H7 (cell line): ENCODE measurements around the gene TMEM119. TPM values are rescaled to one million over a fixed set of nuclear protein-coding genes. Genes with fewer than 3 reads are reported as not detected.
A peak's percentile ranks its signal among the peaks of the same experiment; 100 is the strongest.
"Not testable (repeated sequence)": the region's sequence is repeated elsewhere in the genome, so short reads cannot be mapped to it uniquely, and the experiment has no call there.

Source experiments
- DNase-seq: peaks from one replicate; pipeline ENCODE4 v3.0.0; 2012
- H3K27me3 ChIP-seq: 2 replicates; pipeline ENCODE4 v1.6.0; 2011; ENCODE audit warnings: mild to moderate bottlenecking, low read length; ENCODE audit not compliant: control insufficient read depth, insufficient read depth
- H3K36me3 ChIP-seq: replicated peaks from 2 replicates; pipeline ENCODE4 v1.5.1; 2011; ENCODE audit warnings: low read length; ENCODE audit not compliant: control insufficient read depth, insufficient read depth
- H3K4me3 ChIP-seq: 2 replicates; pipeline ENCODE4 v1.5.1; 2011; ENCODE audit warnings: low read depth, mild to moderate bottlenecking, control low read depth, low read length, moderate library complexity; ENCODE audit not compliant: insufficient read depth
- total RNA-seq: library from RNA; depleted of rRNA; stranded (reverse); fragments of >200 nt; shearing (Covaris generic); gene quantifications from 2 replicates; pipeline ENCODE4 v1.2.3, GENCODE V29; 2014

Gene TMEM119
- total RNA-seq, 1 experiment from 2014 or later = 0.24 TPM

DNA sequence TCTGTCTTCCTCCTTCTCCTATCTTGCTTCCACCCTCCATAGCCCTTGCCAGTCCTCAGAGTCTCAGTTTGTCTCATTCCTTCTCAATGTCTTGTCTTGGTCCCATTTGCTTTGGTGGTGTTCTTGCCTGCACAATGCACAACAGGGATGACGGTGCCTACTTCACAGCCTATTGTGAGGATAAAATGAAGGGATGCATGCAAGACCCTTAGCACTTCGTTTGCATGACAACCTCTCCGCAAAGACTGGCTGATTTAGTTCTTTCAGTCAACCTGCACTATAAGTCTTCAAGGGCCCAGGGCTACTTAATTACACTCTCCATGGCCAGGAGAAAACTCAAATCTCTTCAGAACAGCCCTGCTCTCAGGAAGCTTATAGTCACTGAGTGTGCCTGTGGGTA is 27.3 kb upstream of the TMEM119 start:
- Histone ChIP-seq H3K27me3 (no peaks in the 10 kb centered on the region), H3K4me3 (no peak overlapping the region), H3K36me3 (no peaks in the 10 kb centered on the region; the same call in 1 of the 2 replicates)
- DNase-seq = no peak

DNA sequence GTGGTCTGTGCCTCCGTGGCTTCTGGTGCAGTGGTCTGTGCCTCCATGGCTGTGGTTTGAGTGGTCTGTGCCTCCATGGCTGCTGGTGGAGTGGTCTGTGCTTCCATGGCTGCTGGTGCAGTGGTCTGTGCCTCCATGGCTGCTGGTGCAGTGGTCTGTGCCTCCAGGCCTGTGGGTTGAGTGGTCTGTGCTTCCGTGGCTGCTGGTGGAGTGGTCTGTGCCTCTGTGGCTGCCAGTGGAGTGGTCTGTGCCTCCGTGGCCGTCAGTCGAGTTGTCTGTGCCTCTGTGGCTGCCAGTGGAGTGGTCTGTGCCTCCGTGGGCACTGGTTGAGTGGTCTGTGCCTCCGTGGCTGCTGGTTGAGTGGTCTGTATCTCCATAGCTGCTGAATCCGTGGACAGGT is 25.7 kb upstream of the TMEM119 start:
- H3K36me3 ChIP-seq = no peaks in the 10 kb centered on the region; the same call in 1 of the 2 replicates
- DNase-seq = no peak
- H3K27me3 ChIP-seq = no peaks in the 10 kb centered on the region
- no peak overlapping the region for H3K4me3 ChIP-seq

DNA sequence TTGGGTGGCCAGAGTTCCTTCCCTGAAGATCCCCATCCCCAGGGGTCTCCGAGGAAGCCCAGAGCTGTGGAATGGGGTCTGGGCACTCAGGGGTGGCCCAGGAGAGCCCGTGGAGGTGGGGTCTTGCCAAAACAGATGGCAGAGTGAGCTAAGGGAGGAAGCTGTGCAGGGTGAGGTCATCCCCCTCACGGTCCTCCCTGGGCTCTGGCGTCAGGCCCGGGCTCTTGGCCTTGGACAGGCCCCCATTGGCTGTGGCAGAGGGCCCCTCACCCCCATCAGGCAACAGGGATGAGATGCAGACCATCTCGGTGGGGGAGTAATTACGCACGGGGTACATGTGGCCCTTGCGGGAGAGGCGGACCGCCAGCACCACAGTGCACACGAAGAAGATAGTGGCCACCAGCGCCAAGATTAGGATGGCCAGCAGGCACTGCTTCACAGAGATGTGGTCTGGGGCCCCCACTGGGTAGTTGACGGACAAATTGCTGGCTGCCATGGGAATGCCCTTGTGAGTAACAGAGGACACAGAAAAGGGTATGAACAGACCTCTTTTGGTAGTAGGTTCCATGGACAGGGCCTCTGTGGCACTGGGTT is 25.1 kb upstream of the TMEM119 start:
- DNase-seq = no peak
- no peak overlapping the region for H3K4me3 ChIP-seq
- no peaks in the 10 kb centered on the region for H3K27me3 ChIP-seq
- H3K36me3 ChIP-seq = no peaks in the 10 kb centered on the region; the same call in 1 of the 2 replicates

DNA sequence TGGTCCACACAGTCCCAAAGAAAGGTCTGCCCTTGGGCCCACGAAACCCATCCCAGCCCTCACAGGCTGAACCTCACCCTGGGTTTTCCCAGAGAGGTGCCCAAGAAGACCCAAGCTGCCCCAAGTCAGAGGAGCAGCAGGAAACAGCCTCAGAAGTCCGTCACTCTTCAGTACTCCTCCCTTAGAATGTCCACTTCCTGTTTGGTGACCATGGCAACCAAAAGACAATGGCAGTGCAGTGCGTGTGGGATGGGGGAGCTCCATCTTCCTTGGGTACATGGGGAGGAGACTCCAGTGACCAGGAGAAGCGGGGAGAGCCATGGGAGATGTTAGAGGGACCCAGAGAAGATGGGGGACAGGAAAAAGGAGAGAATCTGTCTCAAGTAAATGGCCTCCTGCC is 24.5 kb upstream of the TMEM119 start:
- H3K36me3 ChIP-seq = no peaks in the 10 kb centered on the region; the same call in 1 of the 2 replicates
- H3K27me3 ChIP-seq = no peaks in the 10 kb centered on the region
- H3K4me3 ChIP-seq = no peak overlapping the region
- DNase-seq = peak; percentile 65

DNA sequence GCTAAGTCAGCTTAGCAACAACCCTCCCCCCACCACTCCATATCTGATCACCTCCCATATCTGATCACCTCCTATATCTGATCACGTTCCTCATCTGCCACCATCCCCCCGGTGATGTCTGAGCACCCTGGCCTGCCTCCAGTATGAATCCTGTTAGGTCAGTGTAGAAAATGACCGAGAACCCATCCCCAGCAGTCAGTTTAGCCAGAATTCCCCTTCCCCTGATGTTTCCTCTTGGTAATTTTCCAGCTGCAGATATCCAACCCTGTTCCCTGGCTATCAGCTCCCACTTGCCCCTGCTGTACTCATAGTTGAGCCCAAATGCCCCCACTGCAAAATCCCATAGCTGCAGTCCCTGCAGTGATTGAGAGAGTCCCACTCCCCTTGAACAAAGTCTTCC is 23.3 kb upstream of the TMEM119 start:
- Histone ChIP-seq H3K36me3 (no peaks in the 10 kb centered on the region; the same call in 1 of the 2 replicates), H3K27me3 (no peaks in the 10 kb centered on the region), H3K4me3 (no peak overlapping the region)
- no peak for DNase-seq

DNA sequence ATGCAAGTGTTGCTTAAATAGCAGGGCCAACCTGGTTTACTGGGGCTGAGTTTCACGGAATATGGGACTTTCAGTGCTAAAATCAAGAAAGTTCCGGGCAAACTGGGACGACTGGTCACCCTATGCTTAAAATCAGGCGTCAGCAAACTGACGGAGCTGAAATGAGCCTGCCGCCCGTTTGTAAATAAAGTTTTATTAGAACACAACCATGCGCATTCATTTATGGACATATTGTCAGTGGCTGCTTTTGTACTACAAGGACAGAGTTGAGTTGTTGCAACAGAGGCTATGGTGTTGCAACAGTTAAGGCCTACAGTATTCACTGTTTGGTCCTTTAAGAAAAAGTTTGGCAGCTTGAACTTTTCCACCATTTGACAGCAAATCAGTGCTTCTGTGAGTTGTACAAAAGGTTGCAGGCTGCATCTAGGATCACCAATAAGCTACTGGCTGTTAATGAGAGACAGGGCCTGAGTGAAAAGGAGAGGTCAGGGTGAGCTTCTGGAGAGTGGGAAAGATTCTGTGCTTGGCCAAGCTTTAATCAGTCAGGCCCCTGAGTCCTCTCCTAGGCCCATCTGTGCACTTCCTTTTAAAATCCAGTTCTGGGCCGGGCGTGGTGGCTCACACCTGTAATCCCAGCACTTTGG is 22.5 kb upstream of the TMEM119 start:
- no peaks in the 10 kb centered on the region for H3K36me3 ChIP-seq
- H3K4me3 ChIP-seq = no peak overlapping the region
- no peaks in the 10 kb centered on the region for H3K27me3 ChIP-seq
- DNase-seq = no peak

DNA sequence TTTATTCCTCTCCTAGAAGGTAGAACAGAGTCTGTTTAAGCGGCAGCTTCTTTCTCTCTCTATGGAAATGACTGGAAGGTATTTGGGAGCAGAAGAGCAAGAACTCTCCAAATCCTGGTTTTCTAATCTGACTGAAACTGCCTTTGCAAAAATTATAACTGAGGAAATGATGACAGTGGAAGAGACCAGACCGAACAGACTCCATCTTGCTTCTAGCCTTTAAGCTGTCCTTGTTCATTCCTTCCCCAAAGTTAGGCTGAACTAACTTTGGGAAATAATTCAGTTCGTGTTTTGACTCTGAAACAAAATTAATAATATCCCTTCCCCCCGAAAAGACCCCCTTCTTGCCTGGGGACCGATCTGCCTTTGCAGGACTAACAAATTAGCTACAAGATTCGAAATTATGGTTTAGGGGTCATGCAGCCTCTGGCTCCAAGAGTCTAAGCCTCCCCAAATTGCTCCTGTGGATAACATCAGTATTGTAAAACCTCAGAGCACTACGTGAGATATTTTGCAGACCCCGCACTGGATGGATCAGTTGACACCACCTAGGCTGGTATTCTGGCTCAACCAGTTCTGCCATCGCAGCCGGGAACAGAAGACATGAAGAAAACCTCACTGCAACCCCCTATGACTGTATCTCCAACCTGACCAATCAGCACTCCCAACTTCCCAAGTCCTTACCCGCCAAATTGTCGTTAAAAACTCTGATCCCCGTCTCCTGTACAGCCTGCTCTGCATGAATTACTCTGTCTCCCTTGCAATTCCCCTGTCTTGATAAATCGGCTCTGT is 21.7 kb upstream of the TMEM119 start:
- no peak for DNase-seq
- Histone ChIP-seq H3K4me3 (no peak overlapping the region), H3K27me3 (no peaks in the 10 kb centered on the region), H3K36me3 (no peaks in the 10 kb centered on the region)

DNA sequence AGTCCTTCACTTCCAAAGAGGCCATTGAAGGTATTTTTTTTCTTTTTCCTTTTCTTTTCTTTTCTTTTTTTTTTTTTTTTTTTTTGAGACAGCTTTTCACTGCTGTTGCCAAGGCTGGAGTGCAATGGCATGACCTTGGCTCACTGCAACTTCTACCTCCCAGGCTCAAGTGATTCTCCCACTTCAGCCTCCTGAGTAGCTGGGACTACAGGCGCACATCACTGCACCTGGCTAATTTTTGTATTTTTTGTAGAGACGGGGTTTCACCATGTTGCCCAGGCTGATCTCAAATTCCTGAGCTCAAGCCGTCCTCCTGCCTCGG is 21.0 kb upstream of the TMEM119 start:
- not testable (repeated sequence) for H3K4me3 ChIP-seq, DNase-seq, H3K27me3 ChIP-seq, H3K36me3 ChIP-seq

DNA sequence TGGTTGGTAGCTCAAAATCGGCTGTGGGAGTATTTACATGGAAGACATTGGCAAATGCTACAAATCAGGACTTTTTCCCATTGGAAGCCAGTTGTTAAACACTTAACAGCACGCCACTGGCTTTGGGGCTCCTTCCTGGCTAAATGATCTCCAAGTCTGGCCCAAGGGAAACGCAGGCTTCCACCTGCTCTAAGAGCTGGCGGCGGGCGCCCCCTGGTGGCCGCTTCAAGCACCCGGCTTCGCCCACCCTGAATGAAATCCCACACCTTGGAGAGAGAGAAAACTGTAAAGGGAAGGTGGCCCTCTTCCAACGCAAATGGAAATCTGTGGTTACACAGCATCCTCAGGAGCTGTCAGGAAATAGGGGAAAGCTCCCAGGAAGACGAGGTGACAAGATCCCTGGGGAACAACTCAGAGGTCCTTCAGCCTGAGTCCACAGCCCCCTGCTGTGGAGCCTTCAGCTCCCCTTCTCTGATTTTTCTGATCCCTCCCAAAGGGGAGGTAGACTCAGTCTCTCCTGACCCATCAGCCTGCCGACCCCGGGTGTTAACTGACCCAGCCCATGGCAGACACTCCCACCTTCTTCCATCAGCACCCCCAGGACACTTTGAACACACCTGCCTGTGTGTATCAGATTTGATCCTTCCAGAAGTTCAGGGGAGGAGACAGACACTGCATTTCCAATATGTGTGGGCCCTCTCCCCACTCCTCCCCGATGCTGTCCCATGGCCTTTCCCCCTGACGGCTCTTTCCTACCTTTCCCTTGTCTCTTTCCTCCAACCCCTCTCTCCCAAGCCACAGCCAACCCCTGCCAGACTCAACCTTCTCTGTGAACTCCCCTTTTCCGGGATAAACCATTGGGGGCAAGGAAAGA is 20.4 kb upstream of the TMEM119 start:
- peak; percentile 94 for DNase-seq
- no peaks in the 10 kb centered on the region for H3K36me3 ChIP-seq
- no peak overlapping the region for H3K4me3 ChIP-seq
- H3K27me3 ChIP-seq = no peaks in the 10 kb centered on the region

DNA sequence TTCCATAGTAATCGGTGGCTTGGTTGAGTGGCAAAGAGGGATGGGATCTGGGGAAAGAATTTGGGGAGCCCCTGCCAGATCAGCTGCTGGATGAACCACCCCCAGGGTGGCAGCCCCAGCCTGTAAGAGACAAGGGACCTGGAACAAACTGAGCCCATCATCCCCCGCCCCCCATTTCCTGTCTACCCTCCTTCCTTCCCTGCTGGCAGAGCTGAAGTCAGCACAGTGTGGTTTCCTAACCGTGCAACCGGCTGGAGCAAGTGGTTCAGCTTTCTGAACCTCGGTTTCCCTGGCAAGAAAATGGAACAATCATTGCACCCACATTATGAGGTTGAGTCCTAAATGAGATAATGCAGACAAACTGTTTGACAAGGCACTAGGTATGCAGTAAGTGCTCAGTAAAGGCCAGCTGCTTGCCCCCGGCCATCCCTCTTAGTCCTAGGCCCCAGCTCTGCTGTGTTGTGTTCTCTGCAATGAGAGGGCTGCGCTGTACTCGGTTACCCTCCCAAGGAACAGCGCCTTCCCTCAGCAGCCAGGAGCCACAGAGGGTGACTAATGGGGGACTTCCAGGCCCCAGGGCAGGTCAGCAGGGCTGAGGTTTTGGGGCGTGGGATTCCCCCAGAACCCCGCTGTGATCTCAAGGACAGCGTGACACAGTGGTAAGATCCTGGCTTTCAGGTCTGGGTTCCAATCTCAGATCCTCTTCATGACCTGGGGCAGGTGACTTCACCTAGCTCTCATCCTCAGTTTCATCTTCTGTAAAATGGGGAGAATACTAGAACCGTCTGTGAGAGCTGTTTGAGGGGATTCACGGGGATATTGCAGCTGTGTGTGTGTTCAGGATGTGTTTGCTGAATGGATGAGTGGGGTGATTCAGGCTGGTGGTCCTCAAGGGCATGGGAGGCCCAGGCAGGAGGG is 19.3 kb upstream of the TMEM119 start:
- no peak for DNase-seq
- Histone ChIP-seq H3K4me3 (no peak overlapping the region), H3K27me3 (no peaks in the 10 kb centered on the region), H3K36me3 (no peaks in the 10 kb centered on the region)

DNA sequence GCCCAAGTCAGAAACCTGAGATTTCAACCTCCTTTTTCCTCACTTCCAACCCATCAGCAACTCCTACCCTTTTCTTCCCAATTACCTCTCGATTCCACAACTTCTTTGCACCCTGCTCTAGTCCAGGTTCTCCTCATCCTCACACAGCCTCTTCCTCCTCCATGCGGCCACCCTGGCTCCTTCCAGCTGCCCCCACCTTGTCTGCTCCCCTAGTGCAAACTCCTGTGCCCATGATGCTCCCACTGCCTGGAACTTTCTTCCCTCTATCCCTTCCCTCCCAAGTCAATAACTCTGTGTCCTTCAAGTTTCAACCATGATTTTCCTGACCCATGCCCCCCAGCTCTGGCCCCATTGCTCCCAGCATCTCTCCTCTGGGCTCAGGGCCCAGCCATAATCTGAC is 18.5 kb upstream of the TMEM119 start:
- no peak for DNase-seq
- Histone ChIP-seq H3K36me3 (no peaks in the 10 kb centered on the region), H3K4me3 (no peak overlapping the region), H3K27me3 (no peaks in the 10 kb centered on the region)

DNA sequence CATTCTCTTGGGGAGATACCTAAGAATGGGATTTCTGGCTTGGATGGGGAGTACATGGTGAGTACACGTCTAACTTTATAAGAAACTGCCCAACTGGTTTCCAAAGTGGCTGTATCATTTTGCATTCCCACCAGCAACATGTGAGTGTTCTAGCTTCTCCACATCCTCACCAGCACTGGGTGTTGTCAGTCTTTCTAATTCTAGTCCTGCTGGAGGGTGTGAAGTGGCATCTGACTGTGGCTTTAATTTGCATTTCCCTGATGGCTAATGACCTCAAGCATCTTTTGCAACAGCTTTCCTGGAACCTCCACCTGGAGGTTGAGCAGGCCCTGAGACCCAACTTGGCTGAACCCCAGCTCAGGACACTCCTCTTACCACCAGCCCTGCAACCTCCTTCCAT is 18.0 kb upstream of the TMEM119 start:
- Histone ChIP-seq H3K36me3 (no peaks in the 10 kb centered on the region), H3K27me3 (no peaks in the 10 kb centered on the region), H3K4me3 (no peak overlapping the region)
- no peak for DNase-seq

DNA sequence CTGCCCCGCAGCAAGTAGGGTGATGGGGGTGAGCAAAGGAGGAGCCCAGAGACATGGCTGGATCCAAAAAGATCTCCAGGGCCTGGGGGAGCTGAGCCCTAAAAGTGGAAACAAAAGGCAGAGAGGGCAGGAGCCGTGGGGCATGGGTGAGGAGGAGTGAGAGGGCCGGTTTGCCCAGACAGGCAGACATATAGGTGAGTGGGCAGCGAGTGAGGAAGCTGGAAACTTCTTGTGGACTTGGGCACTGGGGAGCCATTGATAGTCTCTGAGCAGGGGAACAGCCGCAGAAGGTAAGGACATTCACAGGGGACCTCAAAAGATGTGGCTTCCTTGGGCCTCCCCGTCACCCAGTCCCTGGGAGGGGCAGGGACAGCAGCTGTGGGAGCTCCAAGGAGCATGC is 16.8 kb upstream of the TMEM119 start:
- H3K27me3 ChIP-seq = no peaks in the 10 kb centered on the region
- DNase-seq = no peak
- no peaks in the 10 kb centered on the region for H3K36me3 ChIP-seq
- H3K4me3 ChIP-seq = no peak overlapping the region

DNA sequence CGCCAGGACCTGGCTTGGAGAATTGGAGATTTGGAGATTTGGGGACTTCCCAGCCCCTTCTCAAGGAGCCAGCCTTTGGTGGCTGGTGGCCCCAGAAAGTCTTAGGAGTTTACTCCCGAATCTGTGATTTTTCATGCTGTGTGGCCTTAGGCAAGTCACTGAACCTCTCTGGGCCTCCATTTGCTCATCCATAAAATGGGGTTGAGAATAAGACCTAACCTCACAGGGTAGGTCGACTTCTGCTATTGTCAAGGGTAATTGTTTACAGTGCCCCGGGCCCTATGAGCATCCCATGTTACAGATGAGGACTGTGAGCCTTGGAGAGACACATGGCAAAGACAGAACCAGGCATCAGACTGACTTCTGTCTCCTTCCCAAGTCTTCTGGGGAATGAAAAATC is 16.2 kb upstream of the TMEM119 start:
- Histone ChIP-seq H3K36me3 (no peaks in the 10 kb centered on the region), H3K4me3 (no peak overlapping the region), H3K27me3 (no peaks in the 10 kb centered on the region)
- no peak for DNase-seq
